GM12875 (cell line): ENCODE results near the gene PSENEN.

Experiments
- H3K4me3 ChIP-seq: one replicate; pipeline ENCODE4 v1.5.1; 2011; ENCODE audit warnings: low read depth, low read length, control low read depth
- TF ChIP-seq, protein P1 (sequence below): IDR thresholded peaks from 2 replicates; pipeline ENCODE4 v1.5.1; 2011; ENCODE audit warnings: low read depth, mild to moderate bottlenecking, control low read depth, inconsistent platforms, low read length, moderate library complexity, borderline replicate concordance; ENCODE audit not compliant: insufficient read depth

PSENEN gene

DNA sequence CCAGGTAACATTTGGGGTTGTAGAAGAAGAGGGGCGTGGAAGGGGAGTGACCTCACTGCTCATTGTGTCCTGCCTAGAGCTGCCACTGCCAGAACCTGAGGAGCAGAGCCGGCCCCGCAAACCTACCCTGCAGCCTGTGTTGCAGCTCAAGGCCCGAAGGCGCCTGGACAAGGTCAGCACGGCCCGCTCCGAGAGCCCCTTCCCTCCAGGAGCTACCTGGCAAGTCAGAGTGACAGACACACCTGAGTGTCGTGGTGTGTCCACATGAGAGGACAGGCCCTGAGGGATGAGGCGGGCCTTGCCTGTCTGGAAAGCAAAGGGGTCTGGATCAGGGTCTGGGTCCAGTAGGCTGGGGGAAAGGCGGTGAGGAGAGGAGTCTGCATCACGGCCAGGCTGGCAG is 20.9 kb upstream of the PSENEN start:
- H3K4me3 ChIP-seq, result no peak overlapping the region
- TF ChIP-seq, protein P1, sequence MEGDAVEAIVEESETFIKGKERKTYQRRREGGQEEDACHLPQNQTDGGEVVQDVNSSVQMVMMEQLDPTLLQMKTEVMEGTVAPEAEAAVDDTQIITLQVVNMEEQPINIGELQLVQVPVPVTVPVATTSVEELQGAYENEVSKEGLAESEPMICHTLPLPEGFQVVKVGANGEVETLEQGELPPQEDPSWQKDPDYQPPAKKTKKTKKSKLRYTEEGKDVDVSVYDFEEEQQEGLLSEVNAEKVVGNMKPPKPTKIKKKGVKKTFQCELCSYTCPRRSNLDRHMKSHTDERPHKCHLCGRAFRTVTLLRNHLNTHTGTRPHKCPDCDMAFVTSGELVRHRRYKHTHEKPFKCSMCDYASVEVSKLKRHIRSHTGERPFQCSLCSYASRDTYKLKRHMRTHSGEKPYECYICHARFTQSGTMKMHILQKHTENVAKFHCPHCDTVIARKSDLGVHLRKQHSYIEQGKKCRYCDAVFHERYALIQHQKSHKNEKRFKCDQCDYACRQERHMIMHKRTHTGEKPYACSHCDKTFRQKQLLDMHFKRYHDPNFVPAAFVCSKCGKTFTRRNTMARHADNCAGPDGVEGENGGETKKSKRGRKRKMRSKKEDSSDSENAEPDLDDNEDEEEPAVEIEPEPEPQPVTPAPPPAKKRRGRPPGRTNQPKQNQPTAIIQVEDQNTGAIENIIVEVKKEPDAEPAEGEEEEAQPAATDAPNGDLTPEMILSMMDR, result no peak

DNA sequence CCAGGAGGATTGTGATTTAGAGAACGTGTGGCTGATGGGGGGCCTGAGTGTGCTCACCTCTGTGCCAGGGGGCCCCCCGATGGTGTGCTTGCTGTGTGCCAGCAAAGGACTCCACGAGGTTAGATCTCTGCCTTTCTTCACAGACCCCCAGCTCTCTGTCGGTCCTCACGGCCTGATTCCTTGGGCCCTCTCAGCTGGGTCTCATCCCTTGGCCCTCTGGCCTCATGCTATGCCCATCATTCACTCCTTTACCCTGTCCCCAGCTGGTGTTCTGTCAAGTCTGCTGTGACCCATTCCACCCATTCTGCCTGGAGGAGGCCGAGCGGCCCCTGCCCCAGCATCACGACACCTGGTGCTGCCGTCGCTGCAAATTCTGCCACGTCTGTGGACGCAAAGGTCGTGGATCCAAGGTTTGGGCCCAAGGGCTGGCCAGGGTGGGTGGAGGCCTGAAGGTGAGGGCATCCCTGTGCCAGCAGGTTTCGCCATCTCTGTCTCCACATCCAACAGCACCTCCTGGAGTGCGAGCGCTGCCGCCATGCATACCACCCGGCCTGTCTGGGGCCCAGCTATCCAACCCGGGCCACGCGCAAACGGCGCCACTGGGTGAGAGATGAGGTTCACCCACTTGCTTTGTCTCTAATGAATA is 20.1 kb upstream of the PSENEN start:
- TF ChIP-seq, protein P1, result no peak
- no peak overlapping the region for H3K4me3 ChIP-seq

DNA sequence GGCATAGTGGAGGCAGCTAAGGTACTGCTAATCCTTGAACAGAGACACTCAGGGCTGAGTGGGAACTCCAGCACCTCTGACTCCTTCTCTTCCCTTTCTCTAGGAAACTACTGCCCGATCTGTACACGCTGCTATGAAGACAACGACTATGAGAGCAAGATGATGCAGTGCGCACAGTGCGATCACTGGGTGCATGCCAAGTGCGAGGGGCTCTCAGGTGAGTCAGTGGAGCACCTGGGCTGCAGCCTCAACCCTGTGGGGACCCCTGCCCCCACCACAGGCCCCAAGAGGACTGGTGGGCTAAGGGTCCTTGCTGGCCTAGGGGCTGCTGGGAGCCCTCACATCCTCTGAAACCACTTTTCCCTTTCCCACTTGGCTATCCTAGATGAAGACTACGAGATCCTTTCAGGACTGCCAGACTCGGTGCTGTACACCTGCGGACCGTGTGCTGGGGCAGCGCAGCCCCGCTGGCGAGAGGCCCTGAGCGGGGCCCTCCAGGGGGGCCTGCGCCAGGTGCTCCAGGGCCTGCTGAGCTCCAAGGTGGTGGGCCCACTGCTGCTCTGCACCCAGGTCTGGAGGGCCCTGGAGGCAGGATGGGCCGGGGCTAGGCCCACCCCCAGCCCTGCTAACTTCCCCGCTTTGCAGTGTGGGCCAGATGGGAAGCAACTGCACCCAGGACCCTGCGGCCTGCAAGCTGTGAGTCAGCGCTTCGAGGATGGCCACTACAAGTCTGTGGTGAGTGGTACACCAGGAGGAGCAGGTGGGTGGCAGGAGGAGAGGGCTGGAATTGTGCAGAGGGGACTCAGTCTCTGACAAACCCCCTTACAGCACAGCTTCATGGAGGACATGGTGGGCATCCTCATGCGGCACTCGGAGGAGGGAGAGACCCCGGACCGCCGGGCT is 18.1 kb upstream of the PSENEN start:
- TF ChIP-seq, protein P1, result no peak
- H3K4me3 ChIP-seq, result no peak overlapping the region

- TF ChIP-seq, protein P1, result no peak
- no peak overlapping the region for H3K4me3 ChIP-seq
Observed at GRCh38 chr19:35727956-35728706, 17.3 kb upstream of the PSENEN start.

- H3K4me3 ChIP-seq, result no peak overlapping the region
- TF ChIP-seq, protein P1, result no peak
Observed at GRCh38 chr19:35729021-35729420, 16.4 kb upstream of the PSENEN start.

DNA sequence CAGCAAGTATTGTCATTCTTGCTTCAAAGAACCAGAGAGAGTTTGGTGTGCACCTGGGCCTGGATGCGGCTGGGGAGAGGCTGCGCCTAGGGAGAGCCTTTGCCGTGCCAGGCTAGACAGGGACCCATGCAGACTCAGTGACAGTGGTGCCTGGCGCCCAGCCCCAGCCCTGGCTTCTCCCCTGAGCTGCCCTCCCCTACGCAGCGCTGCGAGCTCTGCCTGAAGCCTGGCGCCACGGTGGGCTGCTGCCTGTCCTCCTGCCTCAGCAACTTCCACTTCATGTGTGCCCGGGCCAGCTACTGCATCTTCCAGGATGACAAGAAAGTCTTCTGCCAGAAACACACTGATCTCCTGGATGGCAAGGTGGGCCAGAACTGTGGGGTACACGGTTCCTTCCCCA is 15.7 kb upstream of the PSENEN start:
- H3K4me3 ChIP-seq, result no peak overlapping the region
- TF ChIP-seq, protein P1, result no peak

DNA sequence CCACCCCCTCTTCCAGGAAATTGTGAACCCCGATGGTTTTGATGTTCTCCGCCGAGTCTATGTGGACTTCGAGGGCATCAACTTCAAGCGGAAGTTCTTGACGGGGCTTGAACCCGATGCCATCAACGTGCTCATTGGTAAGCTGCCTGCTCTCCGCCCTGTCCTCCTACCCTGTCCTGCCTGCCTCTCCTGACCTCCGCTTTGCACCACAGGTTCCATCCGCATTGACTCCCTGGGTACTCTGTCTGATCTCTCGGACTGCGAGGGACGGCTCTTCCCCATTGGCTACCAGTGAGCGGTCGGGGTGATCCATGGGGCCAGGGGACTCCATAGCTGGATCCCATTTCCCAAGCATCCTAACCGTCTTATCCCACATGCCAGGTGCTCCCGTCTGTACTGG is 15.1 kb upstream of the PSENEN start:
- TF ChIP-seq, protein P1, result no peak
- H3K4me3 ChIP-seq, result no peak overlapping the region
